ENCODE data around the gene RGS7.
"Not testable (repeated sequence)": the region's sequence is repeated elsewhere in the genome, so short reads cannot be mapped to it uniquely, and the experiment has no call there.

The RGS7 gene

DNA sequence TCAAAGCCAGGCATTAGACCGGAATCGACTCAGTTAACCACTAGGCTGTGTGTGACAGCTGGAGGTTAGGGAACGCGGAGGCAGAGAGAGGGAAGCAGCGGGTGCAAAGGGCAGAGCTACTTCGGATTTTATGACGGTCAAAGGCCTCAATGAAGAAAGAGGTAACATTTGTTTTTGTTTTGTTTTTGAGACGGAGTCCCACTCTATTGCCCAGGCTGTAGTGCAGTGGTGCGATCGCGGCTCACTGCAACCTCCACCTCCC is 468.3 kb downstream of the RGS7 start:
- Histone ChIP-seq H3K27me3 (ENCODE audit: control insufficient read depth, insufficient read depth, low read length) (no peaks in the 10 kb centered on the region), H3K9ac (no peak overlapping the region), H2AFZ (no peak overlapping the region), H3K79me2 (no peaks in the 10 kb centered on the region), H3K4me3 (ENCODE audit: low read depth, low read length) (no peak overlapping the region), H3K4me2 (ENCODE audit: low read length) (no peak overlapping the region), H3K9me3 (ENCODE audit: control insufficient read depth, low read length) (no peaks in the 10 kb centered on the region), H3K36me3 (ENCODE audit: control insufficient read depth, insufficient read depth, low read length) (no peaks in the 10 kb centered on the region), H3K27ac (no peak overlapping the region), H3K4me1 (no peaks in the 10 kb centered on the region)
- TF ChIP-seq, protein P1, sequence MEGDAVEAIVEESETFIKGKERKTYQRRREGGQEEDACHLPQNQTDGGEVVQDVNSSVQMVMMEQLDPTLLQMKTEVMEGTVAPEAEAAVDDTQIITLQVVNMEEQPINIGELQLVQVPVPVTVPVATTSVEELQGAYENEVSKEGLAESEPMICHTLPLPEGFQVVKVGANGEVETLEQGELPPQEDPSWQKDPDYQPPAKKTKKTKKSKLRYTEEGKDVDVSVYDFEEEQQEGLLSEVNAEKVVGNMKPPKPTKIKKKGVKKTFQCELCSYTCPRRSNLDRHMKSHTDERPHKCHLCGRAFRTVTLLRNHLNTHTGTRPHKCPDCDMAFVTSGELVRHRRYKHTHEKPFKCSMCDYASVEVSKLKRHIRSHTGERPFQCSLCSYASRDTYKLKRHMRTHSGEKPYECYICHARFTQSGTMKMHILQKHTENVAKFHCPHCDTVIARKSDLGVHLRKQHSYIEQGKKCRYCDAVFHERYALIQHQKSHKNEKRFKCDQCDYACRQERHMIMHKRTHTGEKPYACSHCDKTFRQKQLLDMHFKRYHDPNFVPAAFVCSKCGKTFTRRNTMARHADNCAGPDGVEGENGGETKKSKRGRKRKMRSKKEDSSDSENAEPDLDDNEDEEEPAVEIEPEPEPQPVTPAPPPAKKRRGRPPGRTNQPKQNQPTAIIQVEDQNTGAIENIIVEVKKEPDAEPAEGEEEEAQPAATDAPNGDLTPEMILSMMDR (IDR thresholded peaks at IDR 0.05): no peak

DNA sequence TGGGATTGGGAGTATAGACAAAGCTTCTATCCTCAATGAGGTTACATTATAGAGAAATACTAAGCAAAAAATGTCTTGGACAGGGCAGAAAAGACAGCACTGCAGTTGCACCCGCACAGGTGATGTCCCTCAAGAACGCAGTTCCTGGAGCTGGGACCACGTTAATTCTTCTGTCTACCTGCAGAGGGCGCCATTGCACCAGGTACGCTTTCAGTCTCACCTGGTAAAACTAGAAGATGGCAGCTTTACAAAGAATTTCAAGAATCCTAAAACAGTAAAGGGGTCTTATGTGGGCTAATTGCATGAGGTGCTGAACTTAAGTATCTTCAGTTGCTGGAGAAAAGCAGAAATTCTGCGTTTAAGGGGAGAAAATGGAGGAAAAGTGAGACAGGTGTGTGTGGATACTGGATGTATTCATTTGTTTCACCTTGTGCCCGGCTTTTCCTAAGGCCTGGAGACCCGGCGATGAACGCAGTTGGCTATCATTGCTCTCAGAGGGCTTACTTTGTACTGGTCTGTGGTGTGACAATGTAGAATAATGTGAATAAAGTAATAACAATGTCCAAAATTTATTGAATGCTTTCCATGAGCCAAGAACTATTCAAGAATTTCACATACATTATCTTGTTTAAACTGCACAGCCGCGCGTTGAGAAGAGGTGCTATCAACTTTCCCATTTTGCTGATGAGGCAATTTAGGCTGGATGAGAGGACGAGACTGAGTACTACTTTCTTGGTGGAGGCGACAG is 468.8 kb downstream of the RGS7 start:
- H3K27ac ChIP-seq: no peak overlapping the region
- H3K36me3 ChIP-seq (ENCODE audit: control insufficient read depth, insufficient read depth, low read length): no peaks in the 10 kb centered on the region
- H3K79me2 ChIP-seq: no peaks in the 10 kb centered on the region
- H3K4me1 ChIP-seq: no peaks in the 10 kb centered on the region
- no peak overlapping the region for H3K4me3 ChIP-seq (ENCODE audit: low read depth, low read length)
- no peak overlapping the region for H3K9ac ChIP-seq
- TF ChIP-seq, protein P1 (IDR thresholded peaks at IDR 0.05): peak; percentile 59
- H3K9me3 ChIP-seq (ENCODE audit: control insufficient read depth, low read length): no peaks in the 10 kb centered on the region
- H3K4me2 ChIP-seq (ENCODE audit: low read length): no peak overlapping the region
- H2AFZ ChIP-seq: no peak overlapping the region
- no peaks in the 10 kb centered on the region for H3K27me3 ChIP-seq (ENCODE audit: control insufficient read depth, insufficient read depth, low read length)

DNA sequence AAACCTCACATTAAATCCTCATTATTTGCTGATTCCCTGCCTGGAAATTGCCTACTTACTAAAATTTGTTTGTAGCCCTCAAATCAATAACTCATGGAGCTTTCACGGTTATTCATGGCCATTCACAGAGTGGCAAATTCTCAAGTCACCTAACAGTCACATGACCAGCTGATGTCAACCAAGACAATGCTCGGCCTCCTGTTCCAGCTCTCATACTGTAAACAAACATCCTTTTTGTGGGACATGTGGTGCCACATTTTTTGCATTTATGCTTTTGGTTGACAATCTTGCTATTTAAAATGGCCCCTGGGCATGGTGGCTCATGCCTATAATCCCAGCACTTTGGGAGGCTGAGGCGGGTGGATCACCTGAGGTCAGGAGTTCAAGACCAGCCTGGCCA is 473.5 kb downstream of the RGS7 start:
- Histone ChIP-seq H3K4me2 (ENCODE audit: low read length) (no peak overlapping the region), H3K27ac (no peak overlapping the region), H3K36me3 (ENCODE audit: control insufficient read depth, insufficient read depth, low read length) (no peaks in the 10 kb centered on the region), H3K4me1 (no peaks in the 10 kb centered on the region), H3K9me3 (ENCODE audit: control insufficient read depth, low read length) (no peaks in the 10 kb centered on the region), H3K79me2 (no peaks in the 10 kb centered on the region), H3K4me3 (ENCODE audit: low read depth, low read length) (no peak overlapping the region), H3K9ac (no peak overlapping the region), H2AFZ (no peak overlapping the region), H3K27me3 (ENCODE audit: control insufficient read depth, insufficient read depth, low read length) (no peaks in the 10 kb centered on the region)
- TF ChIP-seq, protein P1 (IDR thresholded peaks at IDR 0.05): no peak

DNA sequence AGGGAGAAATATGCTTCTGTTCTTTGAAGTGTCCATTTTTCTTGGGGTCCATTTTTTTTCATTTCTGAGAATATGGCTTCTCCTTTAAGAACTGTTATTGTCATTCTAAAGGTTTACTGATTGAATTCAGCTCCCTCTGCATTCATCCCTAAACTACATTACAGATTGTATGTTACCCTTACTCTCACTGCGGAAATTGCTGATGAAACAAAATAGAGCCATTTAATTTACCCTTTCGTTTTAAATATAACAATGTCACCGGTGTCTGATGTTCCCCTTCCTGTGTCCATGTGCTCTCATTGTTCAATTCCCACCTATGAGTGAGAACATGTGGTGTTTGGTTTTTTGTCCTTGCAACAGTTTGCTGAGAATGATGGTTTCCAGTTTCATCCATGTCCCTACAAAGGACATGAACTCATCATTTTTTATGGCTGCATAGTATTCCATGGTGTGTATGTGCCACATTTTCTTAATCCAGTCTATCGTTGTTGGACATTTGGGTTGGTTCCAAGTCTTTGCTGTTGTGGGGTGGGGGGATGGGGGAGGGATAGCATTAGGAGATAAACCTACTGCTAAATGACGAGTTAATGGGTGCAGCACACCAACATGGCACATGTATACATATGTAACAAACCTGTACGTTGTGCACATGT is 474.2 kb downstream of the RGS7 start:
- not testable (repeated sequence) for H3K4me1 ChIP-seq; H3K9ac ChIP-seq; H3K4me2 ChIP-seq (ENCODE audit: low read length); H3K36me3 ChIP-seq (ENCODE audit: control insufficient read depth, insufficient read depth, low read length); H3K79me2 ChIP-seq; H3K4me3 ChIP-seq (ENCODE audit: low read depth, low read length); H3K27me3 ChIP-seq (ENCODE audit: control insufficient read depth, insufficient read depth, low read length); H3K27ac ChIP-seq; H2AFZ ChIP-seq; H3K9me3 ChIP-seq (ENCODE audit: control insufficient read depth, low read length)

DNA sequence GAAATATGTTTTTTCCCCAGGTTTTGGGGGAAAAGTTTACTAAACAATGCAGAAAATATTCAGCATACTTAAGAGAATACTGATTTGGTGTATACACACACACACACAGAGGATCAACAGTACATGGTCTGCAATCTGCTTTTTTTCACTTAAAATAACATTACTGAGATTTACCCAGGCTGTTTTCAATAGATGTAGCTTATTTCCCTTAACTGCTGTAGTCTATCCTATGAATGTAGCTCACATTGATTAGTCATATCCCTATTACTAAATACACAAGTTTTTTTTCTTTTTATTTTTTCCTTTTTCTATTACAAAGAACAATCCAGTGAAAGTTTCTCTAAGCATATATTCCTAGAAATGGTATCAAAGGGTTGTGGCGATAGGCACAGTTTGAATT is 478.4 kb downstream of the RGS7 start:
- Histone ChIP-seq H2AFZ (no peak overlapping the region), H3K9me3 (ENCODE audit: control insufficient read depth, low read length) (no peaks in the 10 kb centered on the region), H3K27ac (no peak overlapping the region), H3K36me3 (ENCODE audit: control insufficient read depth, insufficient read depth, low read length) (no peaks in the 10 kb centered on the region), H3K27me3 (ENCODE audit: control insufficient read depth, insufficient read depth, low read length) (no peaks in the 10 kb centered on the region), H3K79me2 (no peaks in the 10 kb centered on the region), H3K4me2 (ENCODE audit: low read length) (no peak overlapping the region), H3K4me3 (ENCODE audit: low read depth, low read length) (no peak overlapping the region), H3K4me1 (no peaks in the 10 kb centered on the region), H3K9ac (no peak overlapping the region)
- TF ChIP-seq, protein P1 (IDR thresholded peaks at IDR 0.05): no peak

Data from parathyroid adenoma (tissue), 2 donors.